Transverse colon (tissue), 4 donors: Measurements from ENCODE around the gene CLSTN2. TPM values are rescaled to one million over a fixed set of nuclear protein-coding genes. Genes with fewer than 3 reads are reported as not detected.

ENCODE experiments used
- DNase-seq: peaks from one replicate; pipeline ENCODE4 v3.0.0-alpha.2; 2019
- H3K27ac ChIP-seq, 4 donors: fragments of 200-600 bp; sonication (generic); 2 replicates each; pipeline ENCODE4 v1.5.1; 2016 to 2018; ENCODE audit warnings: inconsistent platforms in 4 of 4
- H3K27me3 ChIP-seq: fragments of 200-600 bp; sonication (generic); 2 replicates; pipeline ENCODE4 v1.5.1; 2017; ENCODE audit warnings: inconsistent platforms
- H3K36me3 ChIP-seq, 4 donors: fragments of 200-600 bp; sonication (generic); 2 replicates each; pipeline ENCODE4 v1.5.1; 2017 to 2019; ENCODE audit warnings: inconsistent platforms in 4 of 4
- H3K4me1 ChIP-seq, 4 donors: fragments of 200-600 bp; sonication (generic); 2 replicates each; pipeline ENCODE4 v1.5.1; 2017 to 2020; ENCODE audit warnings: inconsistent platforms in 4 of 4
- H3K4me3 ChIP-seq, 4 donors: fragments of 200-600 bp; sonication (generic); 1 replicate in 1 of 4; 2 replicates in 3 of 4; pipeline versions ENCODE4 v1.5.1 to v1.6.1; 2017 to 2019; ENCODE audit warnings: inconsistent platforms in 4 of 4
- H3K9me3 ChIP-seq, 2 donors: fragments of 200-600 bp; sonication (generic); 2 replicates each; pipeline ENCODE4 v1.5.1; 2017 to 2019; ENCODE audit warnings: inconsistent platforms in 2 of 2
- EP300 ChIP-seq: sonication (generic); formaldehyde crosslinking; IDR thresholded peaks from one replicate; pipeline ENCODE4 v1.6.1; 2017; ENCODE audit warnings: antibody characterized with exemption, low read depth
- POLR2A ChIP-seq: fragments of 450-650 bp; IDR thresholded peaks from one replicate; pipeline ENCODE4 v1.6.1; 2016; ENCODE audit warnings: antibody characterized with exemption, mild to moderate bottlenecking, moderate library complexity
- POLR2AphosphoS5 ChIP-seq, 3 donors: sonication (generic); formaldehyde crosslinking; IDR thresholded peaks; one replicate each; pipeline ENCODE4 v1.6.1; 2016; ENCODE audit warnings: antibody characterized with exemption in 3 of 3
- WGBS, 2 donors: methylation state at CpG; one replicate each; pipeline ENCODE4 v1.1.5; 2018; ENCODE audit warnings: low coverage in 1 of 2; 5-methylcytosine and 5-hydroxymethylcytosine counted together
- in situ Hi-C, 4 donors: fragments of 200-750 bp; cut with MboI; loops; one replicate each; pipeline versions ENCODE4 v1.15.0 to v1.15.1; 2017; ENCODE audit warnings: low sequenced_read_pairs in 3 of 4, low pct_ligation_motif_present in 1 of 4, low pct_unique_long_range_greater_than_20kb in 1 of 4
- intact Hi-C: fragments of 100-400 bp; cut with DNase I; formaldehyde crosslinking; loops from one replicate; pipeline ENCODE4 v1.15.1; 2023; ENCODE audit warnings: low total_unique reads
- total RNA-seq, 4 donors: library from RNA; depleted of rRNA; stranded (reverse); fragments of >200 nt; gene quantifications; one replicate each; pipeline ENCODE4 v1.1.0, GENCODE V29; 2016
- TF ChIP-seq, protein P1 (sequence below), 5 experiments: fragments of 200-600 bp in 3 of 5; fragments of 450-650 bp in 2 of 5; sonication (generic) in 3 of 5; IDR thresholded peaks; 1 replicate in 2 of 5; 2 replicates in 3 of 5; pipeline ENCODE4 v1.5.1; 2016 to 2017; ENCODE audit warnings: antibody characterized with exemption in 5 of 5, inconsistent platforms in 3 of 5, mild to moderate bottlenecking in 2 of 5, moderate library complexity in 1 of 5

The CLSTN2 gene
- total RNA-seq, 4 donors from 2014 or later = 0.60 to 9.0 (median 2.2) TPM

- H3K4me1 ChIP-seq = no peaks in the 10 kb centered on the region
- no peak overlapping the region for H3K27ac ChIP-seq
- intact Hi-C loops = no loop called here
- TF ChIP-seq POLR2A (no peak), POLR2AphosphoS5 (IDR thresholded peaks at IDR 0.05) (no peak), EP300 (no peak)
- TF ChIP-seq, protein P1, sequence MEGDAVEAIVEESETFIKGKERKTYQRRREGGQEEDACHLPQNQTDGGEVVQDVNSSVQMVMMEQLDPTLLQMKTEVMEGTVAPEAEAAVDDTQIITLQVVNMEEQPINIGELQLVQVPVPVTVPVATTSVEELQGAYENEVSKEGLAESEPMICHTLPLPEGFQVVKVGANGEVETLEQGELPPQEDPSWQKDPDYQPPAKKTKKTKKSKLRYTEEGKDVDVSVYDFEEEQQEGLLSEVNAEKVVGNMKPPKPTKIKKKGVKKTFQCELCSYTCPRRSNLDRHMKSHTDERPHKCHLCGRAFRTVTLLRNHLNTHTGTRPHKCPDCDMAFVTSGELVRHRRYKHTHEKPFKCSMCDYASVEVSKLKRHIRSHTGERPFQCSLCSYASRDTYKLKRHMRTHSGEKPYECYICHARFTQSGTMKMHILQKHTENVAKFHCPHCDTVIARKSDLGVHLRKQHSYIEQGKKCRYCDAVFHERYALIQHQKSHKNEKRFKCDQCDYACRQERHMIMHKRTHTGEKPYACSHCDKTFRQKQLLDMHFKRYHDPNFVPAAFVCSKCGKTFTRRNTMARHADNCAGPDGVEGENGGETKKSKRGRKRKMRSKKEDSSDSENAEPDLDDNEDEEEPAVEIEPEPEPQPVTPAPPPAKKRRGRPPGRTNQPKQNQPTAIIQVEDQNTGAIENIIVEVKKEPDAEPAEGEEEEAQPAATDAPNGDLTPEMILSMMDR (IDR thresholded peaks at IDR 0.05) = no peak
- H3K27me3 ChIP-seq = no peaks in the 10 kb centered on the region
- H3K4me3 ChIP-seq = no peak overlapping the region
- in situ Hi-C loops = no loop called here
- DNase-seq = no peak
- H3K36me3 ChIP-seq = no peaks in the 10 kb centered on the region
- WGBS, 2 donors = 77 to 78% methylated on average over 2 of the region's 2 CpGs
- H3K9me3 ChIP-seq = no peaks in the 10 kb centered on the region
These were observed 506.0 kb downstream of the CLSTN2 start for GRCh38 chr3:140441006-140441405.

- Histone ChIP-seq H3K27ac (no peak overlapping the region), H3K4me3 (no peak overlapping the region), H3K36me3 (no peaks in the 10 kb centered on the region), H3K27me3 (no peaks in the 10 kb centered on the region), H3K4me1 (no peaks in the 10 kb centered on the region), H3K9me3 (no peaks in the 10 kb centered on the region)
- in situ Hi-C loops = no loop called here
- TF ChIP-seq, protein P1 (IDR thresholded peaks at IDR 0.05) = no peak
- TF ChIP-seq EP300 (no peak), POLR2A (no peak), POLR2AphosphoS5 (IDR thresholded peaks at IDR 0.05) (no peak)
- WGBS, 2 donors = 73 to 100% methylated on average over 1 to 2 of the region's 2 CpGs
- no peak for DNase-seq
- intact Hi-C loops = no loop called here
These were observed 507.6 kb downstream of the CLSTN2 start for GRCh38 chr3:140442621-140443020.

GRCh38 chr3:140443073-140443472 lies 508.1 kb downstream of the CLSTN2 start:
- no peak overlapping the region for H3K27ac ChIP-seq
- no peak for DNase-seq
- no peaks in the 10 kb centered on the region for H3K36me3 ChIP-seq
- H3K9me3 ChIP-seq = no peaks in the 10 kb centered on the region
- H3K4me1 ChIP-seq = no peaks in the 10 kb centered on the region
- intact Hi-C loops (no loop called here), in situ Hi-C loops (no loop called here)
- WGBS, 2 donors = 50 to 60% methylated on average over 5 to 7 of the region's 7 CpGs
- no peaks in the 10 kb centered on the region for H3K27me3 ChIP-seq
- H3K4me3 ChIP-seq = no peak overlapping the region
- TF ChIP-seq, protein P1 (IDR thresholded peaks at IDR 0.05) = no peak
- TF ChIP-seq EP300 = no peak
- no peak for TF ChIP-seq POLR2A
- no peak for TF ChIP-seq POLR2AphosphoS5 (IDR thresholded peaks at IDR 0.05)

GRCh38 chr3:140443806-140444205 lies 508.8 kb downstream of the CLSTN2 start:
- no peaks in the 10 kb centered on the region for H3K36me3 ChIP-seq
- in situ Hi-C loops (no loop called here), intact Hi-C loops (no loop called here)
- TF ChIP-seq POLR2A (no peak), EP300 (no peak), POLR2AphosphoS5 (IDR thresholded peaks at IDR 0.05) (no peak)
- no peaks in the 10 kb centered on the region for H3K9me3 ChIP-seq
- DNase-seq = no peak
- H3K4me3 ChIP-seq = no peak overlapping the region
- no peak overlapping the region for H3K27ac ChIP-seq
- WGBS, 2 donors = 62 to 85% methylated on average over 2 to 3 of the region's 3 CpGs
- H3K27me3 ChIP-seq = no peaks in the 10 kb centered on the region
- H3K4me1 ChIP-seq = no peaks in the 10 kb centered on the region

DNA sequence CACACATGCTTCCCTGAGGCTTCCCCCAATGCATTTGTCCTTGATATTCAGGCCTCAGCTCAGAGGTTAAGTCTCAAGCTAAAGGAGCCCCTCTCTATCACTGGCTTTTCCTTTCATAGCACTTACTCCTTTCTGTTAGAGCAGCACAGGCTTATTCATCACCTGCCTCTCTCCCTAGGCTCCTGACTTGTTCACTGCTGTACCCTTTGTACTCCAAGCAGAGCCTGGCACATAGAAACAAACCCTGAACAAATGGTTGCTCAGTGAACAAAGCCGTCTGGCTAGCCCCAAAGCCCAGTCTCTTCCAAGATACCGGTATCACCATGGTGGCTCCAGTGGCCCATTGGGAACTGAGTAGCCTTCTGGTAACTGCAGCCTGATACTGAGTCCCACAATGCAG lies 511.7 kb downstream of the CLSTN2 start:
- intact Hi-C loops = no loop called here
- no peak overlapping the region for H3K27ac ChIP-seq
- H3K4me3 ChIP-seq = no peak overlapping the region
- in situ Hi-C loops = no loop called here
- no peaks in the 10 kb centered on the region for H3K36me3 ChIP-seq
- H3K9me3 ChIP-seq = no peaks in the 10 kb centered on the region
- 90 to 97% methylated on average over 2 of the region's 2 CpGs for whole genome bisulfite sequencing, 2 donors
- DNase-seq = no peak
- no peaks in the 10 kb centered on the region for H3K4me1 ChIP-seq
- no peaks in the 10 kb centered on the region for H3K27me3 ChIP-seq
- no peak for TF ChIP-seq POLR2AphosphoS5 (IDR thresholded peaks at IDR 0.05)
- TF ChIP-seq EP300 = no peak
- TF ChIP-seq, protein P1 (IDR thresholded peaks at IDR 0.05) = no peak
- no peak for TF ChIP-seq POLR2A
